HG02642 (cell line): ENCODE data around the gene DCAF4L1.

Source experiments
- ATAC-seq: cut with Tn5 transposase; IDR thresholded peaks from one replicate; pipeline ENCODE4 v1.9.1; 2021; ENCODE audit warnings: mild to moderate bottlenecking; ENCODE audit not compliant: unreplicated experiment, poor library complexity

DCAF4L1 gene

DNA sequence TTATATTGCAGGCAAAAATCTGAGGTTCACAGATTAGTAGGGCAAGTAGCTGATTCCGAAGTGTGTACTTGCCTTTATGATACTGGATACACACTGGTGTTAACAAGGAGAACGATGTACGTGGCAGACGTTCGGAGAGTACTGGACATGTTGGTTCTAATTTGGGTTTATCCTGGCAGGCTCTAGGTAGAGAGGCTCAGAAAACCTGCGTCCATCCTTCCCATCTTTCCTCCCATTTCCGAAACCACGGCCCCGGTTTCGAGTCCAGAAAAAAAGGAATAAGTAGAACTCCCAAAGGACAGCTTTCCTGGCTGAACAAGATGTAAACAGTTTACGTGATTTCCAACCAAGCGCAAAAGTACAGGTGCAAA, 8.4 kb downstream of the DCAF4L1 start:
- ATAC-seq, result peak; percentile 26

DNA sequence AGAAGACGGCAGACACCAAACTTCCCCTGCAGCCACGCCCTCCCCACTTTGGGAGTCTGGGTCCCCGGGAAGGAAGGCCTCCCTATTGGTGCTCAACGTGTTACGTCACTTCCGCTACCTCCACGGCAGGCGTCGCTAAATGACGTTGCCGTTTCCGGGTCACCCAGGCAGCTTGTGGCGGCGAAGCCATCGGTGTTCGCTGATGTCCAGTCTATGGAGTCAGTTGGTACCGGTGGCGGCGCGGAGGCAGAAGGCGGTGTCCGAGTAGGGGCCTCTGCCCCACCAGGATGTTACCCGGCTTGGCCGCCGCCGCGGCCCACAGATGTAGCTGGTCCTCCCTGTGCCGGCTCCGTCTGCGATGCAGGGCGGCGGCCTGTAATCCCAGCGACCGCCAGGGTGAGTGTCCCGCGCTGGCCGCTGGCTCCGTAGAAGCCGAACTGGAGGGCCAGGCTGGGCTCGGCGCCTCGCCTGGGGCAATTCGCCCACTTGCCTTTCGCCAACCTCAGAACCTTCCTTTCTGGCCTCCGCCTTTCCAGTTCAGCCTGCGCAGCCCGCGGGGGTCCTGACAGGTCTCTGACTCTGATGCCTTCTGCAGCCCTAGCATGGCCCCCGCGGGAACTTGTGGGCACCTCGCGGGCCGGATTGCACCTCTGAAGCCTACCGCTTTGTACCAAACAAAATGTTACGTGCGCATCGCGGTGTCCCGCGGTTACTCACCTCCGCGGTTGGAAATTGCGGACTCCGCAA, 9.0 kb downstream of the DCAF4L1 start, which contains the start of gene SLC30A9:
SLC30A9 (plus strand) TSS at position 166 of the 747 bp plus-strand sequence; CDS start at position 288, 122 bp downstream.
- ATAC-seq, result peak; percentile 99

DNA sequence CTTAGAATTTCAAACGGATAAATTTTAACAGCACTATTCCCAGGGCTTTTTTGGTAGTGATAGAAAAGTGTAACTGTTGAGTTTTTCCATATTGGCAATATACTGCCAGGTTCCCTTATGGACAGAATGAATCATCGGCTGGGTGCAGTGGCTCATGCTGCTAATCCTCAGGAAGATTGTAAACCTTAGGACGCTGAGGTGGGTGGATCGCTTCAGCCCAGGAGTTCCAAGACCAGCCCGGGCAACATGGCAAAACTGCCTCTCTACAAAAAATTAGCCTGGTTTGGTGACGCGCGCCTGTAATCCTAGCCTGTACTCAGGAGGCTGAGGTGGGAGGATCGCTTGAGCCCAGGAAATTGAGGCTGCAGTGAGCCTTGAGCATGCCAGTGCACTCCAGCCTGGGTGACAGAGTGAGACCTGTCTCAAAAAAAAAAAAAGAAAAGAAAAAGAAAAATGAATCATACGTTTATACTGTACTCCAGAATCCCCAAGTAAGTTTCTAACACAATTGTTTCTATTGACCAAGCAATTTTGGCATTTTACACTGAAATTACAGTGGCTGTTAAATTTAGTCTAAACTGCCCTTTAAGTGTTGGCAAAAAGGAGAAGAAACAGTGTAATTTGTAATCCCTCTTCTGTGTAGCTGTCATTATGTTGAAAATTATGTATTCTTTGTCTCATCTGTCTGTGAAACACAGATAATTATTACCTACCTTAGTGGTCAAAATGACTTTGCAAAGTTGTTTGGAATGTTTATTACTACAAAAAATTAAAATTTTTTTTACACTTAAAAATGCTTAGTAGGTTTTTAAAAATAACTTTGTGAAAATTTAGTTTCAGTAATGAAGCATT, 10.6 kb downstream of the DCAF4L1 start:
- no peak for ATAC-seq

DNA sequence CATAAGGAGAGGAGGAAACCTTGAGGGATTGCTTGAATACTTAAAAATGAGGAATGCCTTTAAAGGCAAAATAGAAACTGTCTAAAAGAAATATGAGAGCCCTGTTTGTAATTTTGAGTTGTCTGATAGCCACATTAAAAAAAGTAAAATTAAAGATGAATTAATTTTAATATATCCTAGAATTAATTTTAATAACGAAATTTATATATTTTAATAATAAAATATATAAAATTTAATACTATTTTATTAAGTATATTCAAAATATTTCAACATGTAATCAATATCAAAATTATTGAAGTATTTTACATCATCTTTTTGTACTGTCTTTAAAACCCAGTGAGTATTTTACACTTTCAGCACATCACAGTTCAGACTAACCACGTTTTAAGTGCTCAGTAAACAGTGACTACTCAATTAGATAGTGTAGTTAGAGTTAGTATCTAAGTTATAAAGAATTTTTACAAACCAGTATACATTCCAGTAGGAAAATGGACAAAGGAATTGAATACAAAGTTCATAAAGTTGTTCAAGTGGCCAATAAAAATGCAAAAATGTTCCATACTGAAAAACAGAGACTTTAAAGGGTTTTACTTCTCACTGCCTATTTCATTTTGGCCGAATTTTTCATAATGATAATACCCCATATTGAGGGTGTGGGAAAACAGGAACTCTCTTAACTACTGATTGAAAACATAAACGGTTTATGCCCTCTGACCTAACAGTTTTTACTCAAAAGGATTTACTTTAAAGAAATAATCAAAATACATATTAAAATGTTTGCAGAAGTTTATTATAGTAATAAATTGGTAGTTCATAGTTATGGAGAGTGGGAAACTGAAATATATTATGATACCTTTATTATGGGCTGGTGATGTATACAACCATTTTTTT, 11.7 kb downstream of the DCAF4L1 start:
- ATAC-seq, result no peak

DNA sequence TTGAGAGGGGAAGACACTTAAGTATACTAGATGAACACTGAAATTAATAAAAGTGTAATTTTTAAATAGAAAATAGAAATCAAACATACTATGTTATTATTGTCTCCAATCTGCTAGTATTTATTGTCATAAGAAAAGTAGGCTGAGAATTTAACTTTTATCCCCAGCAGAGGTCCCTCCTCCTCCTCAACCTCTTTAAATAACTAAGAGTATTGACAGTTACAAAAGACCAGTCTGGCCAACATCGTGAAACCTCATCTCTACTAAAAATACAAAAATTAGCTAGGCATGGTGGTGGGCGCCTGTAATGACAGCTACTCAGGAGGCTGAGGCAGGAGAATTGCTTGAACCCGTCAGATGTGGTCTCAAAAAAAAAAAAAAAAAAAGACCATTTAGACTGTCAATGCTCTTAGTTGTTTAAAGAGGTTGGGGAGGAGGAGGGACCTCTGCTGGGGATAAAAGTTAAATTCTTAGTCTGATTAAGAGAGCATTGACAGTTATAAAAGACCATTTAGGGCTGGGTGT, 13.0 kb downstream of the DCAF4L1 start:
- no peak for ATAC-seq

DNA sequence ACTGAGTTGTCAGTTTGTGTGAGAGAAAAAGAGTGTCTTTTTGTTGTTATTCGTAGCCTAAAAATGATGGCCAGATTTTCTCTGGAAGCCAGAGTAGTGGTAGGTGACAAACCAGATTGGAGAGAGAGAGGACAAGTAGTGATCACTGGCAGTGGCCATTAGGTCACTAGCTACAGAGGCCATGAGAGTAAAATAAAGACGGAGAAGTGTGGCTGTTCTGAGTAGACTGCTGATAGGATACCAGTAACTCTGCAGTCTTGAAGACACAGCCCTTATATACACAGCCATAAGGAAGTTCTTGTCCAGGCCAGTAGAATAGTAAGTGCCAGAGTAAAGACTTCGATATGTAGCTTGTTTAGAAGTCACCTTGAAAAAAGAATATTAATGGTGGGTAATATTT, 16.5 kb downstream of the DCAF4L1 start:
- ATAC-seq, result no peak

DNA sequence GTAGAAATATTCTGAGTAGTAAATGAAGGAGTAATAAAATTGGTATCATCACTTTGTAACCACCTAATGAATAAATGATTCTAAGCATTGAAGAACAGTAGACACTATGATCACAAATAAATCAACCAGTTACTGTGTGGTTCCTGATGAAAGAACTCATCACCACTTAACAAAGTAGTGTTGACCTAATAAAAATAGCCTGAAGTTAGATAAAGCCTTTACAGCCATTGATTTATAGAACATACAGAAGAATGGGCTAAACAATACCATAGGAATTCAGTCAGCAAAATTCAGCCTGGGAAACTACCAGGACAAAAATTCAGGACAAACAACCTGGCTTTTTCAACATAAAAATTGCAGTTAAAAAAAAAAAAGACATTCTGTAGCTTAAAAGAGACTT, 17.8 kb downstream of the DCAF4L1 start:
- no peak for ATAC-seq

DNA sequence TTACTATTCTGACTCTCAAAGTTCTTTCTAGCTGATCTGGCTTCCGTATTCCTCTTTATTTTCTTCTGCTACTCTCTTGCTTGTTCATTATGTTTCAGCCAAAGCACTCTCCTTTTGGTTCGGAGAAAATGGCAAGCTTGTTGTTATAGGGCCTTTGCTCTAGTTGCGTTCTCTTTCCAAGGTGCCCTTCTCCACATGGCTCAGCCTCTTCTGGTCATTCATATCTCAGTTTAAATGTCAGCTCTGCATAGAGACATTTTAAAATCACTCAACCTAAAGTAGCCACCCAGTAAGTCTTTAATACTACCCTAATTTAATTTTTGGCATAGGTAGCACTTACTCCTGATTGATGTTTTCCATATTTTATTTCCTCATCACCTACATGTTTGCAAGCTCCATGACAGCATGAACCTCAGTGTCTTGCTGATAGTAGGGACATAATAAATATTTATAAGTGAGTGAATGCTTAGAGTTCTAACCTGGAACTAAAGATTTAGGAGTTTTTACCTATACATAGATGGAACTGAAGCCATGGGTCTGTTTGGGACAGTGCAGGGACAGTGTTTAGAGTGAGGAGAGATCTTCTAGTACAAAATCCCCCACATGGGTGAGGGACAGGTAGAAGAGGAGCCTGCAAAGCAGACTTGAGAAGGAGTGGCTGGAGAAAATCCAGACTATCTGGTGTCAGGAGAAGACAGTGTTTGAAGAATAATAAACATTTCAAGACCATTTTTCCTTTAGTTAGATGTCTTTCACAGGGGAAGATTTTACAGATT, 26.6 kb downstream of the DCAF4L1 start:
- no peak for ATAC-seq

DNA sequence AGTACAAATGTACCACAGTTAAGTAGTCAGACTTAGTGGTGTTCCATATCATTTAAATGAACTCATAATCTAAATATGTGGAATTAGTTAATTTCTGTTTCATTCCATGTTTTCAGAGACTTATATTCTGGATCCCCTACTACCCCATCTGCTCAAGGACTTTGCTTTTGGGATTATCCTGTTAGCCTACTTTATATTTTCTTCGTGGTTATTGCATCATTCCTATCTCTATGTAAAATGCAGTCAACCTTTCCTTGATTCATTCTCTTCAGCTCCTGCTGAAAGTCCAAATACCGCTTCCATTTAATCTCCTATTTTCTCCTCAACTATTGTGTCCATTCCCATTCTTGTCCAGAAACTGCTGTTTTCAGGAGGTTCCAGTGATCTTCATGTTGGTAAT, 33.9 kb downstream of the DCAF4L1 start:
- ATAC-seq, result no peak

DNA sequence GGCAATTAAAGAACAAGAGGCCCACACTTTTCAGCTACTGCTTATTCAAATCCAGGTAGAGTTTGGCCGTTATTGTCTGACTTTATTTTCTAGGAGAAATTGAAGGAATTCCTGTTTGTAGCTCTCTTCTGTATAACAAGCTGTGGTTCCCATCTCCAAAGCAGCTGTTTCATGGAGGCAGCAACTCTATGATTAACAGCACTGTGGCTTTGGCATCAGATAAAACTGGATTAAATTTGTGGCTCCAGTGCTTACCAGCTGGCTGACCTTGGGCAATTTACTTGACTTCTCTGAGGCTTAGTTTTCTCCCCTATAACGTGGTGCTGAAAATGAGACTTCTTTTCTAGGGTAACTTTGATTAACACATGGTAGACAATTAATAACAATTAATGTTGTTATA, 36.9 kb downstream of the DCAF4L1 start:
- no peak for ATAC-seq
